NCI-H1105 treated with DMSO at 0.1 percent for 48 hours (cell line): ENCODE measurements around the gene OPN4.

ENCODE experiments used
- DNase-seq: peaks from one replicate; lab custom pipeline; 2025; lab: John Stamatoyannopoulos, UW

OPN4 gene

DNA sequence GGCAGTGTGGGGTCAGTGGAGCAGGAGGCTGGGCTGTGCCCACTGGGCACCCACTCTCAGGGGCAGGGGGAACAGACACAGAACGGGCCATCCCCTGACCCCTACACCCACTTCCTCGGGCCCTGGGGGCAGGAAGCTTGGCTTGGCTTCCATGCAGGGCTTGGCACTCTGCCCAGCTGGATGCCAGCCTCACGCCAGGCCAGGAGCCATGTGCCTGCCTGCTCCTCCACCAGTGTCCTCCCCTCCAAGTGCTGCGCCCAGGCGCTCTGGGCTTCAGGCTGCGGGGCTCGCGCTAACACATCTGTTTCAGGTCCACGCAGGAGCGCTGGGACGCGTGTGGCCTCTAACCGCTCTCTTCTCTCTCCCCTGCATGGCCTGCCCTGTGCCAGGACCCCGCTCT, 26.7 kb downstream of the OPN4 start:
- DNase-seq: no peak

DNA sequence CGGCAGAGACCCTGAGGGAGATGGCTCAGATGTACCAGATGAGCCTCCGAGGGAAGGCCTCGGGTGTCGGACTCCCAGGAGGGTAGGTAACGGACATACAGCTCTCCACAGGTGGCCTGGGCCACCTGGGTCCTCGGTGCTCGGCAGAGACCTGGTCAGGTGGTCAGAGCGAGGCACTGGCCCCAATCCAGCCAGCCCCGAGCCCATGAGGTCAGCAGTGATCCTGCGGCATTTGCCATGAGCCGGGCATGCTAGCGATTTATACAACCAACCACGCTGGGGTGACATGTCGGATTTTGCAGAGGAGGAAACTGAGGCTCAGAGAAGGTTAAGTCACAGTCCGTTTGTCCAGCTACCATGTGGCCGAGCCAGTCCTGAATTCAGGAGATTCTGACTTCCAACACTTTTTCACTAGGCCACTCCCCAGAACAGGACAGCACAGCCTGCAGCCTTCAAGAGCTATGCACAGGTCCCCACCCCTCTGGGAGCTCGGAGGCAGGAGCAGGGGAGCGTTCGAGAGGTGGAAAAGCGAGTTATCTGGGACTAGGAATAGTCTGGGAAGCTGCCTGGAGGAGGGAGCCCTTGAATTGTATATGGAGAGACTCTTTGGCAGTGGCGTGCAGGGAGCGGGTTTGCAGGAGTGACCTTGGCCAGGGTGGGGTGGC, 27.5 kb downstream of the OPN4 start:
- no peak for DNase-seq

DNA sequence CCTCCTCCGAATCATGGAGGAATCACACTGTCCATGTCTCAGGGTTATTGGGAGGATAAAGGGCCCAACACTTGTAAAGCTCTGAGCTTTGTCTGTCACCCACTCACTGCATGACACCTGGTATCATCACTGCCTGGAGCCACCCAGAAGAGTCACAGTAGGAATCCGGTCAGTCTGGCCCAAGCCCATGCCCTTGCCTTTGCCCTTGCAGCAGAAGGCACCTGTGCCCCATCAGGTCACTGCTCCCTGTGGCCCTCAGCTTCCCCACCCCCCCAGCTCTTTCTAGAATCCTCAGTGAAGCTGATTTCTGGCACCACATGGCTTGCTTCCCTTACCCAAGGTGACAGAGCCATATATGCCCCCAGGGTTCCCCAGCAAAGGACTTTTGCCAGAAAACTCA, 28.3 kb downstream of the OPN4 start:
- DNase-seq: no peak

DNA sequence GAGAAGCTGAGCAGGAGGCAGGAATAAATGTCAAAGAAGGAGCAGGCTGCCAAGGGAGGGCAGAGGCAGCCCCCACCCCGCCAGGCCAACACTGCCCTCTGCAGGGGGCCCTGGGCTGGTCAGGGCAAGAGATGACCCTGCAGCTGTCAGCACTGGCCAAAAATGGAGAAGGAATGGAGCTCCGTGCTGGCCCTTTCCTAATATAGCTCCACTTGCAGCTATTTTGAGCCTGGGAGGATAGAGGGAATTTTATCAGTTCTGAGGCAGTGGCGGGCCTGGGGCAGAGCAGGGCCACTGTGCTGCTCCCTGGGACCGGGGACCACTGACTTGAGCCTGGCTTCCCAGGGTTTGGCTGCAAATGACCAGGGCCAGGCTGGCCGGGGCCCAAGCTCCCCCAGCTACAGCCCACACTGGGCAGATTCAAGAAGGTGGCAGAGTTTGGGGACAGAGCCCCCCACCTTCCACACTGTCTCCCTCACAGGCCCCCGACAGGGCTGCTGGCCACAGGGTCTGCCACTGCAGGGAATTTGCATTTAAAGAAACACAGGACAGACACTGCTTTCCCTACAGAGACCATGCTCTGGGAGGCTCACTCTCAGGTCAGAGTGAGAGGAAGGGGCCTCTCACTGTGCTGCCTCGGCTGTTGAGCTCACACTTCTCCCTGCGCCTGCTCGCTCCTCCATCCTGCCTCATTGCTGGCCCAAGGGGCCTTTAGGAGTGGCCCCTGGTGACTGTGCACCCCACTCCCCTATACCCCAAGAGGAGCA, 30.2 kb downstream of the OPN4 start:
- no peak for DNase-seq

DNA sequence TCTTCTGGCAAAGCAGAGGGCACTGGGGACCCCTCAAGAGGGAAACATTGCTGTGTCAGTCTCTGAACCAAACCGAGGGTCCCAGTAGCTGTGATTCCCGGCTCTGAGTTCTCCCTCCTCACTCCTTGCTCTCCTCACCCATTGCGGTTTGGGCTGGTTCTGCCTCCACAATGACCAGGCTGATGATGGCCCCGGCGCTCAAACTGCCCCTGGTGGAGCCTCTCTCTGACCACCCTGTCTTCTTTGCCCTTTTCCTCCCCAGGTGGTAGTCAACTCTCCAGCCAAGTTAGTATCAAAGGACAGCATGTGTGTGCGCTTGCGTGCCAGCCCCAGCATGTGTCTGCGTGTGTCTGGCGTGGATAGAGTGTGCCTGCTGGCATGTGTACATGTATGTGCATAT, 31.1 kb downstream of the OPN4 start:
- DNase-seq: no peak

DNA sequence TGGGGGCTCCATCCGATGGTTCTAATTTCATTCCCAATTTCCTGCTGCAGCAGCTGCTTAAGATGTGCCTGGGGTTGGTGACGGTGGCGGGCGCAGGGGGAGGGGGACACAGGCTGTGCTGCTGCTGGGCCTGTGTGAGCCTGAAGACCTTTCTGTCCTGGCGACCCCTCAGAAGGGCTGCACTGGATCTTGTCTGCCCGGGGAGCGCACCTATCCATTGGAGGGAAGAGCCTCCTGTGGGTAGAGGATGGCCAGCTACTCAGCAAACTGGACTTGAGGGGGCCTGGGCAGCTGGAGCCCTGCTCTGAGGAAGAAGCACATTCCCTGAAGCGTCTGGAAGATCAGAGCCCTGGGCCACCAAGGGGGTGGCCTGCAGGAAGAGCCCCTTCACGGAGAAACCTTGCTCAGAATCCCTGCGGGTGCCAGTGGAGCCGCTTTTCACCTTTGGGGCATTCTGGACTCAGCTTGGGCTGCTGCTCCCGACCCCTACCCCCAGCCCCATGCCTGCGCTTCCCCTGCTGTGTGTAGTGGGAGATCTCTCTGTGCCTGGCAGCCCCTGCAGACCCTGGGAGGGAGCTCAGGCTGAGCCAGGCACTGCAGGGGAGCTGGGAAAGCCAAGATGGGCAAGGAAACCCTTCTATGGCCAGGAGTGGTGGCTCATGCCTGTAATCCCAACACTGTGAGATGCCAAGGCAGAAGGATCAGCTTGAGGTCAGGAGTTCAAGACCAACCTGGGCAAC, 31.7 kb downstream of the OPN4 start:
- no peak for DNase-seq

DNA sequence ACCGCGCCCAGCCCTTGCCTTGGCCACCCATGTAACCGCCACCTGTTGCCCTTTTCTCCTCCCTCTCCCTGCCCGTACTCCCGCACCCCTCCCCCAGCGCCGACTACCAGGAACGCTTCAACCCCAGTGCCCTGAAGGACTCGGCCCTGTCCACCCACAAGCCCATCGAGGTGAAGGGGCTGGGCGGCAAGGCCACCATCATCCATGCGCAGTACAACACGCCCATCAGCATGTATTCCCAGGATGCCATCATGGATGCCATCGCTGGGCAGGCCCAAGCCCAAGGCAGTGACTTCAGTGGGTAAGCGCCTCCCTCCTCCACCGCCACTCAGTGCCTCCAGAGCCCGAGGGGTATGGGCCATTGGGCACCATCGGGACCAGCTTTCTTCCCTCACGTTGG, 32.6 kb downstream of the OPN4 start:
- no peak for DNase-seq

DNA sequence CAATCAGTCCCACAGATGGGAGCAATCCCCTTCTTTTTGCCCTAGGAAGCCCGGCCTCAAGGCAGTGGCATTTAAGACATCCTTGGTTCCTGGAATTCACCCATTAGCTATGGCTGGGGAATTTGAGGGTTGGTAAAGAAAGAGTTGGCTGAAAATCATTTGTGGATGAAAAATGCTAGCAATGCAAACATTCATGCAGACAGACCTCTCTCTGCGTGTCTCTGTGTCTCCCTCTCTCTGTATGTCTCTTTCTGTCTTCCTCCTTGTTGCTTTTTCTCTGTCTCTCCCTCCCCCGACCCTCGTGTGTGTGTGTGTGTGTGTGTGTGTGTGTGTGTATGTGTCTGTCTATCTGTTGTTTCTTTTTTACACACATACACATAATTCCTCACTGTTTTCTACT, 33.4 kb downstream of the OPN4 start:
- DNase-seq: no peak

DNA sequence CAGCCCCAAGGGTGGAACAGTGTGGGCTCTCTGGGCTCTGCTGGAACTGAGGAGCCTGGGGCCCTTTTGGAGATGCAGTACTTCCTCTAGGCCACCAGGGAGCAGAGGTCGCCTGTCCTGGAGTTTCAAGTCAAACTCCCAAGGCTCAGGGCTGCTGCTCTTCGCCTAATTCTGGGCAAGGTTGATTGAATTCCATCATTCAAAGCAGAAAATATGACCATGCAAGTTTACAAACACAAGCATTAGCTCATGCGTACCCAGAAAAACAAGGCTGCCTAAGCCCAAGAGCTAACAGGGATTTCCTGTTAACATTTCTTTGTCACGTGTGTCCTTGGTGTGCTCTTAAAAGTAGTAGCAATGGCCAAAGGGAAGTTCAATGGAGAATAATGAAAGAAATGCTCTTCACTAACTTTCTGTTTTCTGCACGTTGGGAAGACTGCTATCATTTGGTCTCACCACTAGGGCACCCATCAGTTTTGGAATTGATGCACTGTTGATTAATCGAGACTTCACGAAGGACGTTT, 34.1 kb downstream of the OPN4 start:
- peak; percentile 46 for DNase-seq

DNA sequence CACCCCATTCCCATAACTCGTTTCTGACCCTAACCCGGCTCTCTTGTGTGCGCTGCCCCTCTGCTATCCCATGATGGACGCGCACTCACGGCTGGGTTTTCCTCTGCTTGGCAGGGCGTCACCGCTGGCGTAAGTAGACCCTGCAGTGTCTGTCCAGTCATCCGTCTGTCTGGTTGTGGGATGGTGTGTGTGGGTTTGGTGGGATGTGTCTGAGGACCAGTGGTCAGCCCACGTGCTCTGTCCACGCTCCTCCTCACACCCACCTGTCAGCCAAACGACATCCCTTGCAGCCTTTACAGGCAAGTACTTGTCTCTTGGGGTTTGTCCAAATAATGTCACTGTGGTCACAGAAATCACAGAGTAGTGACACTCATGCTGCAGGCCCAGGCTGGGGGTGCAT, 34.8 kb downstream of the OPN4 start:
- no peak for DNase-seq

DNA sequence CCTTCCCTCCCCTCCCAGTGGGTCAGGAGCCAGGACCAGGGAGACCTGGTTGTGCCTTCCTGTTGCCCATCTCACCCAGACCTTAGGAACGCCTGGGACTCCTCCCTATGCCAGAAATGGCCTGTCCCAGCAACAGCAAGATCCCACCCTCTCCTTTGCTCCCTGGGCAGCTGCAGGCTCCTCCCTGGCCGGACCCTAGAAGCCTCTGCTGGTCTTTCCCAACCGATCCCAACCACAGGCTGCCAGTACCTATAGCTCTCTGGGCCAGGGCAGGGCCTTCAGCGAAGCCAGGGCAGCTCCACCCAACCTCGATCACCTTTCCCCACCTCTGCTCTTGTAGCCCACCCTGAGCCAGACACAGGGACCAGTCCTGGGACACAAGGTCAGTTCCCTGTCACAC, 35.9 kb downstream of the OPN4 start:
- no peak for DNase-seq

DNA sequence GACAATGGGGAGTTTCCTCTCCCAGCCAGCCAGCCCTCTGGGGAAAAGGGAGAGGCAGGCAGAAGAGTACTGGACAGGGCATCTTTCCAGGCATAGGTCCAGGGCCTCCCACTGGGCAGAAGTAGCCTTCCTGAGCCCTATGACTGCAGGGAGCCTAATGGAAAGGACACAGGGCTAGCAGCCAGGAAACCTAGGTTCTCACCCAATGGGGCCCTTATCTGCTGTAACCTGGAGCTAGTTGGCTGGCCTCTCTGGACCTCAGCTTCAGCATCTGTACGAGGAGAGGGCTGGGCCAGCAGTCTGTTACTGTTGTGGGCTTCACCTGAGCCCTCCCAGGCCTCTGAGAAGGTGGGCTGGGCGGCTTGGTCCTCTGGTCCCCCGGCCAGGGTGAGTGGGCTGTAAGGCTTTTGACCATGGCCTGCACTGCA, 36.3 kb downstream of the OPN4 start:
- no peak for DNase-seq

DNA sequence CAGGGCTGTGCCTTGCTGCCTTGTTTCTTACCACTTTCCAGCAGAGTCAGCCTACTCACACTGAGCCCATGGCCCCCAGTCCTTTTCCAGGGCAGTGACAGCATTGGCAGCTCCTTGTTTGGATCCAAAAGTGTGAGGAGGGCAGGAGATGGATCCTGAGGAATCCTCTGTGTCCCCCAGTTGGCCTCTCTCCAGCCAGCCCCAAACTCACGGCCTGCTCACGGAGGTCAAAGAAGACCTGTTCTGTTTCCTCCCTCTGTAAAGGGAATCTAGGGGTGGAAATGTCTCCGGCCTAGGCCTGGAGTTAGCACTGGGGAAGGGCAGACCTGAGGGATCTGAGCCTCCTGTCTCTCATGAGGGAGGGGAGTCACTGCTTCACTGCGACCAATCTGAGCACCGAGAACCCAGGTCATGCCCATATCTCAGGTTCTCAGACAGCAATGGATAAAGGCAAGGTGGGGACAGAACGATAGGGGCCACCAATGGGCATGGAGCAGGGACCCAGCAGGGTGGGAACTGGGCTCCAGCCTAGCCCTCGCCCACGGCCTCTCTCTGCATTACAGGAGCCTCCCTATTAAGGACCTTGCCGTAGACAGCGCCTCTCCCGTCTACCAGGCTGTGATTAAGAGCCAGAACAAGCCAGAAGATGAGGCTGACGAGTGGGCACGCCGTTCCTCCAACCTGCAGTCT, 37.1 kb downstream of the OPN4 start:
- no peak for DNase-seq

DNA sequence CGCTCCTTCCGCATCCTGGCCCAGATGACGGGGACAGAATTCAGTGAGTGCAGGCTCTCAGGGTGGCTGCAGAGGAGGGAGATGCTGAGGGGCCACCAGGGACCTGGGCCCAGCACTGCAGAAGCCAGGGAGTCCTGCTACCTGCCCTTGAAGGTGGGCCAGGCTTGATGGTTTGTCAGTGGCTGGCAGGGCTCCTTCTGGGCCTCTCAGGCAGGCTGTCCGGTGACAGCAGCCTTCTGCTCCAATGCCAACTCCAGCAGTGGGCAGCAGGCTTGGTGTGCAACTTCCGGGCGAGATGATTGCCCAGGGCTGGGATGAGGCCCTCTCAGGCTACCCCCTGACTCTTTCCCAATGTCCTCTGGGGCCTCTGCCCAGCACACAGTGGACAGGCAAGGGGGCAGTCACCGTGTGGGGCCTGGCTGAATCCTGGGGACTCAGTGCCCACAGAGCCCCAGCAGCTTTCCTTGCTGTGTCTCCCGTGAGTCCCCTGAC, 37.7 kb downstream of the OPN4 start:
- DNase-seq: no peak

DNA sequence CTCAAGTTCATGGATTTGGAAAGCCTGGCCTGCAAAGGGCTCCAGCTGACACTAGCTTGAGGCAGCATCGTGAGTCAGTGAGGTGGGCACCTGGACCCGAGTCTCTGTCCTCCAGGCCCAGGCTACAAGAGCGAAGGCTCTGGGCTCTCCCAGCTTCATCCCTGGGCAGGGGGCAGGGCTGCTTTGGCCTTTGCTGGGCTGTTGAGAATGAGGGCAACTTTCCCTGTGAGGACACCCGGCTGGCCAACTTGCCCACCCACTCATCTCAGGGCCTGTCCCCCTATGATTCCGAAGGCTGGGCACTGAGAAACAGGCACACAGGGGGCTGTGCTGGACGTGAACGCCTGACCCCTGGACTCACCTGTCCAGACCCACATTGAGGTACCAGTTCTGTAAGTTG, 38.3 kb downstream of the OPN4 start:
- no peak for DNase-seq

DNA sequence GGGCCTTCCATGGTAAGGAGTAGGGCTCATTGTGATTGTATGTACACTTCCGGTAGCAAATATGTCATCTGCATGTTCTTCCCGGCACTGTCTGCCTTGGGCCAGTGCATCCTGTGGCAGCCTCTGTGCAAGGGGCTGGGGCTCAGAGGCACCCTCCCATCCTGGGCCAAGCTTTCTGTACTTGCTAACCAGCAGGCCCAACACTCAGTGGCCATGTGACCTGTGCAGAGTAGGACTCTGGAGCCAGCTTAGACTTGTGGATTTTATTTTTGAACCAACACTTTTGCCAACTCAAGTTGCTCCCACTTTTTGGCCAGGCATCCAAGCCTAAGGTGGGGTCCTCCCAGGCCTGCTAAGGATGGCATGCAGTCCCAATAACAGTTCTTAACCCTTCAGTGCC, 38.9 kb downstream of the OPN4 start:
- no peak for DNase-seq

DNA sequence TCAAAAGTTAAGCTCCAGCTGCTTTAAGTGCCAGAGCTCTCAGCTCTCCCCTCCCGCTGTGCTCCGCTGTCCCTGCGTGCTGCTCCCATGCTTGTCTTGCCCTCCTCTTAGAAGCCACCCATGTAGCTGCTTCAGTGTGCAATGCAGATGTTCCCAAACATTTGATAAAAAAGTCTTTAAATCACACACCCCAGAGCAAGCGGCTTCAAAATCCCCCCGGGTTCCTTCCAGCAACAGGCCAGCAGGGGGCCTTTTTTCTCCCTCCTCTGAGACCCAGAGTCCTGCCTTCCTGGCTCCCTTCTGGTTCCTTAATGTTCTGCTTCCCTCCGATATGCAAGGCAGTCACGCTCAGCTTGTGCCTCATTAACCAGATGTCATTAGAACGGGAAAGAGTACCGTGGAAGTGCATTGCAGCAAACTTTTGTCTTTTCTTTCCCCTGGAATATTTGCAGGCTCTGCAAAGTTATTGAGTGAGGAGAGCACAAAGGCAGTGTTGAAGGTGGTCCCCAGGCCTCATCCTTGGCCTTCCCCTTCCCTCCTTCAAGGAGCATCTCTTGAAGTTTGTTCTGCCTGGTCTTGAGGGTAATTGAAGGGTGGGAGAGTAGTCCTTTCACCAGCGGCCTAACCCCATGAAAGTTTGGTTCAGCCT, 39.5 kb downstream of the OPN4 start:
- no peak for DNase-seq

DNA sequence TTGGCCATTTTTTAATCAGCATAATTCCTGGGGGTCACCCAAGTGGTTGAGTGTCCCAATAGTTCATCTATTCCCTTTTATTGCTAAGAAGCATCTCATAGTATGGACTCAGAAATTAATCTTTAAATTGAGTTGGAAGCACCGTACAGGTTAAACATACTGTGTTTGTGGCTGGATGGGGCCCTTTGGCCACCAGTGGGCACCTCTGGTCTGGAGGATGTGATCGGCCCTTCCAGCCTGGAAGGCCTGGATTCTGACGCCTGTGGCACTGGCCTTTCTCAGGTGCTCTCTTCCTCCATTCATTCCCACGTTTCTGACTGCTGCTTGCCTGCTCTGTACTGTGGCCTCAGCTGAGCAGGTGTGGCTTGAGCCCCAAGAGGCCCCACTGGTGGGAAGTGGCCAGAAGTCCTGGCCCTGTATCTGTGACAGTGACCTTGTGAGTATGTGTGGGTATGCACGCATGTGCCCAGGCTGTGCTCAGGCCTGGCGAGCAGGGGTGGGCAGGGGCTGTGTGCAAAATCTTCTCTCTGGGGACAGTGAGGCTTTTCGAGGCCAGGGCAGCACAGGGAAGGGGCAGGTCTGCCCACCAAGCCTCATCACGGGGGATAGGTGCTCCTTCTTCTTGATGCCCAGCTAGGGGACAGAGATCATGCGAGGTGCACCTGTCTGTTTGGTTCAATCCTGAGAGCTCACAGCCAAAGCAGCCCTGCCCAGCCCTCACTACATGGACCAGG, 44.0 kb downstream of the OPN4 start:
- no peak for DNase-seq

DNA sequence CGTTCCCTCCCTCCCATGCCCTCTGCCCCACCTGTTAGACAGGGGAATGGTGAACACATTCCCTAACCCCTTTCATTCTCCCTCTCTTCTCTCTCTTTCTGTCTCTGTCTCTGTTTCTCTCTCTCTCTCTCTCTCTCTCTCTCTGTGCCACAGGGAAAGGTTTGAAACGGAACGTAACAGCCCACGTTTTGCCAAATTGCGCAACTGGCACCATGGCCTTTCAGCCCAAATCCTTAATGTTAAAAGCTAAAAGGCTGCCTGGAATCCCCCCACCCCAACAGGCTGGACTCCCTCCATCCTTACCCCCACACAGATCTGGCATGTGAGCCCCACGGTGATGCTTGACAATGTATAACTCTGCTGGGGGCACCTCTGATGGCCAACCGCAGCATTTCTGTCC, 44.8 kb downstream of the OPN4 start:
- no peak for DNase-seq

DNA sequence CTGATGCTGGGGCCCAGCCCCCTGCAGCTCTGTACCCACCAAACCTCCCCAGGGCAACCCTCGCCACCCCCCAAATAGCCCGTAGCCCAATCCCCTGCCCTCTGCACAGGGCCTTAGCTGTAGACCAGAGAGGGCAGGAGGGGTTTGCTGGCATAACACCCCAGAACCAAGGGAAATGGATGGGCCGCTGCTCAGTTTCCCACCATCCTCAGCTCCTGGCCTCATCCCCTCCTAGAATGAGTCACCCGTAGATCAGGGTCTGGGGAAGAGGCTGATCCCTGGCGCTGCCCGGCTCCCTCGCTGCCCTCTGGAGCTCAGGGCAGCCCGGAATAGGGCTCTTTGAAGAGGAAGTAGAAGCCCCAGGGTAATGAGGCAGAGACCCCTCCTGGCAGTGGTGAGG, 45.2 kb downstream of the OPN4 start:
- DNase-seq: no peak
